T-helper 17 cell (primary cell): ENCODE data around the gene ZNF70. TPM values are rescaled to one million over a fixed set of nuclear protein-coding genes. Genes with fewer than 3 reads are reported as not detected.

Experiments
- ATAC-seq: fragments of 150-1000 bp; cut with Tn5 transposase; 2 replicates; pipeline ENCODE4 v1.10.0; 2021; ENCODE audit warnings: mild to moderate bottlenecking, moderate library complexity
- DNase-seq, 3 donors: peaks; one replicate each; pipeline versions ENCODE4 v3.0.0 to v3.0.0-alpha.2; 2020 to 2021
- H3K9me3 ChIP-seq: one replicate; pipeline ENCODE4 v1.7.0; 2013; ENCODE audit warnings: low read length, mild to moderate bottlenecking; ENCODE audit not compliant: control insufficient read depth, poor library complexity, severe bottlenecking
- H3K27ac Mint-ChIP-seq: one replicate; pipeline ENCODE4 v1.8.0; 2022; ENCODE audit warnings: mild to moderate bottlenecking, moderate library complexity, mixed read lengths
- H3K27me3 Mint-ChIP-seq: one replicate; pipeline ENCODE4 v1.8.0; 2022; ENCODE audit warnings: mixed read lengths
- H3K36me3 Mint-ChIP-seq: one replicate; pipeline ENCODE4 v1.8.0; 2022; ENCODE audit warnings: low read depth, mixed read lengths
- H3K4me1 Mint-ChIP-seq: one replicate; pipeline ENCODE4 v1.8.0; 2022; ENCODE audit warnings: mild to moderate bottlenecking, mixed read lengths
- H3K4me3 Mint-ChIP-seq: one replicate; pipeline ENCODE4 v1.8.0; 2022; ENCODE audit warnings: mild to moderate bottlenecking, moderate library complexity, mixed read lengths
- total RNA-seq, 4 donors: library from RNA in 2 of 4; stranded (reverse) in 2 of 4; gene quantifications; one replicate each; pipeline ENCODE4 v1.2.3 and lab custom pipeline; 2022 to 2026

The ZNF70 gene
- total RNA-seq, 2 donors from 2014 or later, result 1.8 to 1.9 TPM

DNA sequence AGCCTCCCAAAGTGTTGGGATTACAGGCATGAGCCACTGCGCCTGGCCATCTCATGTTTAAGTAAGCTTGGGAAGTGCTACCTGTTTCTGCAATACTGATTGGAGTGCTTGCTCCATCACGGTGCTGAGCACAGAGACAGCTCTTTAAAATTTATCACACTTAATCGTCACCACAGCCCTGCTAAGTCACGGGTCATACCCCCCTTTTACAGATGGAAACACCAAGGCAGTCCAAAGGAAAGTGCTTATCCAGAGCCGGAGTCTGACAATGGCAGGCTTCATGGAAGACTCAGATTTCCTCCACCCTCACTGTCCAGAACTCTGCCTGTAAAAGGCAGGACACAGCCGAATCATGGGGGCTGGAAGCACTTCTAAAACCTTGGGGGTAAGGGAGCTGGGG lies 9.1 kb upstream of the ZNF70 start:
- peaks cover 22% of the 10 kb centered on the region for H3K4me1 Mint-ChIP-seq
- no peaks in the 10 kb centered on the region for H3K27me3 Mint-ChIP-seq
- no peak overlapping the region for H3K27ac Mint-ChIP-seq

DNA sequence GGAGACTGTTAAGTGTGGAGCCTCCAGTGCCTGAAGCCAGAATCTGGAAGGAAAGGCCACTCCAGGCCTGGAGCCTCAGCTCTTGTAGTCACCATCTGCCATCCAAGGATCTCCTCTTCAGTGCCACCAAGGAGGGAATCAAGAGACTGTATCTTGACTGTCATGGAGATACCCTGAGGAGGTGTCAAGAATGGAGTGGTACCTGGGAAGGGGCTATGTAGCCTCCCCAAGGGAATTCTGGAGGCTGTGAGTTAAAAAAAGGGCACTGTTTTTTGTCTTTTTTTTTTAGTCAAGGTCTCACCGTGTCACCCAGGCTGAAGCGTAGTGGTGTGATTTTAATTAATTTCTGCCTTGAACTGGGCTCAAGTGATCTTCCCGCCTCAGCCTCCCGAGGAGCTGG lies 8.7 kb upstream of the ZNF70 start:
- Mint-ChIP-seq H3K4me3 (no peak overlapping the region), H3K27me3 (no peaks in the 10 kb centered on the region), H3K27ac (no peak overlapping the region), H3K4me1 (peaks cover 22% of the 10 kb centered on the region), H3K36me3 (peaks cover 2% of the 10 kb centered on the region)
- no peaks in the 10 kb centered on the region for H3K9me3 ChIP-seq
- DNase-seq (no peak), ATAC-seq (no peak)

More for the DNA sequence above, 9.1 kb upstream of the ZNF70 start:
- DNase-seq, result no peak
- H3K36me3 Mint-ChIP-seq, result peaks cover 2% of the 10 kb centered on the region
- H3K4me3 Mint-ChIP-seq, result no peak overlapping the region
- H3K9me3 ChIP-seq, result no peaks in the 10 kb centered on the region
- no peak for ATAC-seq

DNA sequence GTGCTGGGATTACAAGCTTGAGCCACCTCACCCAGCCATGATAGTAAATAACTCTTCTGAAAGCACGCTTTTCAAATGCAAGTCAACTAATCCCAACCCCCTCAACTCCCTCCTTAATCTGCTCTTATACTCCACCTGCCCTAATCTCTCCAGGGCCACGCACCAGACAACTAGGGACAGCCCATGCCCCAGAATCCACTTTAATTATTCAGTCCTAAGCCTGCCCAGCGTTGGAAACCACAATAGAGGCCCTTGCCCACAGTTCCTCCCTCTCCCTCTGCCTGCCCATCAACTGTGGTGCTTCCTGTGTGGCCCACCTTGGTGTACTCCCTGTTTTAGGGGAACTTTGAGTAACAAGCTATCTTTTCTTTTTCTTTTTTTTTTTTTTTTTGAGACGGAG lies 6.0 kb upstream of the ZNF70 start:
- no peak for ATAC-seq
- Mint-ChIP-seq H3K4me1 (peaks cover 9% of the 10 kb centered on the region), H3K4me3 (no peak overlapping the region), H3K36me3 (peaks cover 2% of the 10 kb centered on the region), H3K27me3 (no peaks in the 10 kb centered on the region), H3K27ac (no peak overlapping the region)
- H3K9me3 ChIP-seq, result no peaks in the 10 kb centered on the region
- DNase-seq, result no peak

DNA sequence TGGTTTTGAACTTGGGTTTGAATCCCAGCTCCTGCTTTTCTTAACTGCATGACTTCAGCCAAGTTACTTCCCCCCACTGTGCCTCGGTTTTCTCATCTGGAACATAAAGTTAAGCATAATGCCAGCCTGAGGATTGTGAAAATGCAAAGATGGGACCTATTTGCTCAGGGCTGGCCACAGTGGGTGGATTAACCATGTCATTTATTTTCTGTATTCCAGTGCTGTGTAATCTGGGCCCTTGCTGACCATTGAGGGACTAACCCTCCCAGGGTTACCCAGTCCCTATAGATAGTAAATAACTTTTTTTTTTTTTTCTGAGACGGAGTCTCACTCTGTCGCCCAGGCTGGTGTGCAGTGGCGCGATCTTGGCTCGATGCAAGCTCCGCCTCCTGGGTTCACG lies 4.8 kb upstream of the ZNF70 start:
- no peak for ATAC-seq
- peaks cover under 1% of the 10 kb centered on the region for H3K36me3 Mint-ChIP-seq
- no peak overlapping the region for H3K4me3 Mint-ChIP-seq

DNA sequence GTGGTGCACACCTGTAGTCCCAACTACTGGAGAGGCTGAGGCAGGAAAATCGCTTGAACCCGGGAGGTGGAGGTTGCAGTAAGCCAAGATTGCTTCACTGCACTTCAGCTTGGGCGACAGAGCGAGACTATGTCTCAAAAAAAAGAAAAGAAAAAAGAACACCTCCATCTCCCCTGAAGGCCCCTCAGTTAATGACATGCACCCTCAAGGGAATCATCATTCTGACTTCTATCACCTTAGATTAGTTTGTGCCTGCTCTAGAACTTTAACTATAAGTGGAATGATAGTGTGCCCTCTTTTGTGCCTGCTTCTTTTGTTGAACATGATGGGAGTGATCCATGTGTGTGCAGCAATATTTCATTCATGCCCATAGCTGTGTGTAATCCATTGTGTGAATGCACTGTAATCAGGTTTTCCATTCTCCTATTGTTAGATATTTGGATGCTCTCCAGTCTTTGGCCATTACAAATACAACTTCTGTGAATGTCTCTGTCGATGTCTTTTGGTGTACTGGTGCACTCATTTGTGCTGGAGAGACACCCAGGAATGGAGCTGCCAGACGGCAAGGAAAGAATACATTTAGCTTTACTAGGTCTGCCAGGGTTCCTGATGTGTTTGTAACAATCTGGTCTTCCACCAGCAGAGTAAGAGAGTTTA lies 4.2 kb upstream of the ZNF70 start:
- Mint-ChIP-seq H3K27me3 (no peaks in the 10 kb centered on the region), H3K36me3 (no peaks in the 10 kb centered on the region), H3K4me3 (no peak overlapping the region), H3K4me1 (peaks cover 6% of the 10 kb centered on the region), H3K27ac (no peak overlapping the region)
- ATAC-seq (no peak), DNase-seq (no peak)
- H3K9me3 ChIP-seq, result no peaks in the 10 kb centered on the region

More for the DNA sequence above, 4.8 kb upstream of the ZNF70 start:
- no peaks in the 10 kb centered on the region for H3K9me3 ChIP-seq
- Mint-ChIP-seq H3K27me3 (no peaks in the 10 kb centered on the region), H3K27ac (no peak overlapping the region), H3K4me1 (peaks cover 7% of the 10 kb centered on the region)
- DNase-seq, result no peak

DNA sequence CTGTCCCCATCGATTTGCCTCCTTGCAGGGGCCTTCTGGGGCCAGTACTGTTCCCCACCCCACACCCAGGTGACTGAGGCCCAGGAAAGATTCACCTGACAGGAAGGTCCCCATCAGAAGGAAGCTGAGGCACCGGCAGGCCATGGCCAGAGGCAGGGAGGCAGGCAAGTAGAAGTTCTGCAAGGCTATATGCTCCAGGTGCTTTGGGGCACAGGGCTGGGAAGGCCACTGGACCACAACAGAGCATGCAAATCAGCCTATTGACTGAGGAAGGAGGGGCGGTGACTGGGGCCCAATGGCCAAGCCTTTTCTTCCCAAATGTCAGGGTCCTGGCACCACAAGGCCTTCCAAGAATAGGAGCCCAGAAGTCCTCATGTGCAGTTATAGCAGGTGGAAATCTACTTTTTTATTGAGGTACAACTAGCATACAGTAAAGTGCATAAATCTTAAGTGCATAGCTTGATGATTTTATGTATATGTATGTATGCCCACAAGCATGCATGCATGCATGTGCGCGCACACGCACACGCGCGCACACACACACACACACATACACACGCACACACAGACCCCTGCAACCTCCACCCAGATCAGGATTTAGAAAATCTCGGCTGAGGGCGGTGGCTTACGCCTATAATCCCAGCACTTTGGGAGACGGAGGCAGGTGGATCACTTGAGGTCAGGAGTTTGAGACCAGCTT lies 3.5 kb upstream of the ZNF70 start, which contains the start of gene VPREB3:
Gene VPREB3, minus strand, starts transcription at position 206 of the 700 bp plus-strand sequence. Its CDS starts 62 bp downstream, at position 144.
- Mint-ChIP-seq H3K4me3 (no peak within 1 kb of the TSS), H3K4me1 (peaks cover 11% of the 10 kb centered on the region), H3K27me3 (no peaks in the 10 kb centered on the region), H3K36me3 (peaks cover 2% of the 10 kb centered on the region), H3K27ac (no peak within 1 kb of the TSS)
- DNase-seq (no peak), ATAC-seq (no peak)
- no peaks in the 10 kb centered on the region for H3K9me3 ChIP-seq

DNA sequence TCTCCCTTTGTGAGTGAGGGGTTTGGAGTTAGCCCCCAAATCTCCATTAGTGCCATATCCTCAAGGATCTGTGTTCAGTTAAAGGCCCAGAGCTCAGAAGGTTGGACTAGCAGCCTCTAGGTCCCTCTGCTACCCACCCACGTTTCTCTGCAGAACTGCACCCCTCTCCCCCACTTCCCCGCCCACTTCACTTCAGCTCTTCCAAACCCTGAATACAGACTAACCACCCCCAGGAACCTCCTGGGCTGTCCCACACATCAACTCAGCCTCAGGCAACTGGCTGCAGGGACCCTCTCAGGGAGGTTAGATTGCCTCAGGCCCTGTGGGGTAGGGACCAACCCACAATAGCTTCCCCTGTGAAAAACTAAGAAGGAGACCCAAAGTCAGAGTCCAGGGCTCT lies 2.5 kb upstream of the ZNF70 start:
- DNase-seq (no peak), ATAC-seq (no peak)
- no peak overlapping the region for H3K4me3 Mint-ChIP-seq
- H3K4me1 Mint-ChIP-seq, result peaks cover 11% of the 10 kb centered on the region
- H3K27ac Mint-ChIP-seq, result no peak overlapping the region
- no peaks in the 10 kb centered on the region for H3K27me3 Mint-ChIP-seq
- H3K9me3 ChIP-seq, result no peaks in the 10 kb centered on the region
- peaks cover 2% of the 10 kb centered on the region for H3K36me3 Mint-ChIP-seq

DNA sequence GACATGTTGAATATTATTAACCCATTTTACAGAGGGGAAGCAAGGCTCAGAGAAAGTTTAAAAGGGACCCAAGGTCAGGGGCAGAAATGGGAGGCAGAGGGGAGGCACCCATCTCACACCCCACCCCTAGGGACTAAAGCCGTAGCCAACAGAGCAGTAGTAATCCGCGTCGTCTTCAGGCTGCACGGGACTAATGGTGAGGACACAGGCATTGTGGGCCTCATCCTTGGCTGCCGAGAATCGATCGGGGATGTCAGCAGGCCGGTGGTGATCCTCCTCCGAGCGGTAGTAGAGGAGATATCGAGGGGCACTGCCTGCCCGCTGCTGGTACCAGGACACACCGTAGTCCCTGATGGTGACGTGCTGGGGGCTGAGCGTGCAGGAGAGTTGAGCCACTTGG lies 1.8 kb upstream of the ZNF70 start:
- H3K27me3 Mint-ChIP-seq, result no peaks in the 10 kb centered on the region
- H3K27ac Mint-ChIP-seq, result no peak overlapping the region
- no peak for DNase-seq

DNA sequence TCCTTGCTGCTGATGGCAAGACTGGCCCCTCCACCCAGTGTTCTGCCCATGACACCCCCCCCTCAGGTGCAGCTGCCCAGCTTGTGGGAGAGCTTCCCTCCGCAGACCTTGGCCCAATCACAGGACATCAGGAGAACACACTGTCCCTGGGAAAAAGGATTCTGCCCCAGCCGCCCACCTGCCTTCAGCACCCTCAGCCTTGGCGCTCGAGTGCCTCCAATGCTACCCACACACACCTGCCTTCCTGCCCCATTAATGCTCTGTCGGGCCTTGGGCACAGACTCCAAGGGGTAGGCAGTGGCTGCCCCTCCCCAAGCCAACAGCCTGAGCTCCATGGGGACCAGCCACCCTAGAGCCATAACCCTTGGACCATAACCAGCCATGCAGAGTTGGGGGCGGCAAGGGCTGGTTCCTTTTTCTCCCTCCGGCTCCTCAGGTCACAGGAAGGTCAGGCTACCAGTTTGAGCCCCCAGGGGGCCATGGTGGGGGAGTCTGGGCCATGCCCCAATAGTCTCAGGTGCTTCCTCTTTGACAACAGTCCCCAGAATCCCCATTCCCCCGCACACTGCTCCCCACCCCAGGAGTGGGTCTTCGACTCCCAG lies 1.3 kb upstream of the ZNF70 start:
- H3K27ac Mint-ChIP-seq, result no peak overlapping the region
- H3K4me3 Mint-ChIP-seq, result peak overlapping the region; percentile 80
- peaks cover 2% of the 10 kb centered on the region for H3K36me3 Mint-ChIP-seq
- ATAC-seq (peak; percentile 20), DNase-seq (no peak)
- H3K9me3 ChIP-seq, result no peaks in the 10 kb centered on the region
- H3K27me3 Mint-ChIP-seq, result no peaks in the 10 kb centered on the region
- H3K4me1 Mint-ChIP-seq, result peaks cover 11% of the 10 kb centered on the region

More for the DNA sequence above, 1.8 kb upstream of the ZNF70 start:
- H3K4me1 Mint-ChIP-seq, result peaks cover 11% of the 10 kb centered on the region
- peak overlapping the region; percentile 80 for H3K4me3 Mint-ChIP-seq
- H3K36me3 Mint-ChIP-seq, result peaks cover 2% of the 10 kb centered on the region
- H3K9me3 ChIP-seq, result no peaks in the 10 kb centered on the region
- no peak for ATAC-seq

DNA sequence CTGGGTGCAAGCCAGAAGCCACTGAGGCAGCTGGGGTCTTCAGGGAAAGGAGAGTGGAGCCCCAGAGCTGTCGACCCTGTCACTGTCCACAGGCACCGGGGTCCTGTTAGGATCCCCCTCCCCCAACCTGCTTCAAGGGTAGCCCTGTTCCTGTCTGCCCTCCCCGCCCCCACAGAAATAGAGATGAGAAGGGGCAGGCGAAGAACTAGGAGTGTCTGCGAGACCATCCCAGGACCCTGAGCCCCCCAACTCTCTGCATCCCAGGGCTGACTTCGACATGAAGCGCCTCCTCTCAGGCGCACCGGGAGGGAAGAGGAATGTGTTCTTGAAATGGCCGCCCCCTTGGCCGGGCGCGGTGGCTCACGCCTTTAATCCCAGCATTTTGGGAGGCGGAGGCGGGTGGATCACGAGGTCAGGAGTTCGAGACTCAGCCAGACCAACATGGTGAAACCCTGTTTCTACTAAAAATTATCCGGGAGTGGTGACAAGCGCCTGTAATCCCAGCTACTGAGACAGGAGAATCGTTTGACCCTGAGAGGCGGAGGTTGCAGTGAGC lies 607 bp upstream of the ZNF70 start:
- Mint-ChIP-seq H3K27me3 (no peaks in the 10 kb centered on the region), H3K36me3 (peaks cover 2% of the 10 kb centered on the region), H3K4me3 (peak overlapping the region; percentile 88), H3K27ac (peak overlapping the region; percentile 34), H3K4me1 (peaks cover 9% of the 10 kb centered on the region)
- DNase-seq (no peak), ATAC-seq (no peak)
- no peaks in the 10 kb centered on the region for H3K9me3 ChIP-seq

DNA sequence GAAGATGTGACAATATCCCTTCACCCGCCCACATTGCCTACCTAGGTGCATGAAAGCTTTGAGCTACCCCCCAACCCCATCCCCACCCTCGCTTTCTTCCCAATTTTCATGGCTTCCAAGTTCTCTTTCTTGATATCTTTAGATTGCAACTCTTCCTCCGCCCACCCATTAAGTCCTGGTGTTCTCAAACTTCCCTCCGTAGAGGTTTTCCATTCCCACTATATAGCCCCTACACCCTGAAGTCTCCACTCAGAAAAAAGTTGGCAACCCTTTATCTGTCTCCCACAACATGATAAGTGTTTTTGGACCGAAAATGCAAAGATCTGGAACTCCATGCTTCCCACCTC lies 572 bp downstream of the ZNF70 start:
- peaks cover 2% of the 10 kb centered on the region for H3K36me3 Mint-ChIP-seq
- H3K4me1 Mint-ChIP-seq, result peaks cover 9% of the 10 kb centered on the region
- no peaks in the 10 kb centered on the region for H3K9me3 ChIP-seq
- peak overlapping the region; percentile 88 for H3K4me3 Mint-ChIP-seq
- DNase-seq, result no peak
- ATAC-seq, result no peak
- H3K27ac Mint-ChIP-seq, result peak overlapping the region; percentile 89
- no peaks in the 10 kb centered on the region for H3K27me3 Mint-ChIP-seq

DNA sequence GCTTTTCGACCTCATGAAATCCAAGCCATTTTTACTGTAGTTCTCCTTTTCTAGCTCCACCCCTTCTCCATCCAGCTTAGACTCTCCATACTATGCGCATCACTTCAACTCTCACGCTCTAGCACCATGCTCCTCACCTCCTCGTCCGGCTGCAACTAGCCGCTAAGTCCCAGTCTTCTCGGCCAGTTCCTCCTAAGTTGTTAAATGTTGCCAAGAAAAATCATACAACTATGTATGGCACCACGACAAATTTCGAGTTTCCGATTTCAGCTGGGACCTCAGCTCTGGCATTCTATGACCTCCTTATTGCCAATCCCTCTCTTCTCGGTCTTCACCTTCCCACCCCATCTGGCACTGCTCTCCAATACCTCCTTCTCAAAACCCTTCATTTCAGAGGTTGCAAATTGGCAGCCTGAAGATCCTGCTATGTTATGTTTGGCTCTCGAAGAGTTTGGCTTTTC lies 1.0 kb downstream of the ZNF70 start:
- Mint-ChIP-seq H3K27me3 (no peaks in the 10 kb centered on the region), H3K4me1 (peaks cover 9% of the 10 kb centered on the region), H3K36me3 (peaks cover 4% of the 10 kb centered on the region), H3K27ac (peak overlapping the region; percentile 89), H3K4me3 (peak overlapping the region; percentile 88)
- ATAC-seq (no peak), DNase-seq (no peak)
- no peaks in the 10 kb centered on the region for H3K9me3 ChIP-seq

DNA sequence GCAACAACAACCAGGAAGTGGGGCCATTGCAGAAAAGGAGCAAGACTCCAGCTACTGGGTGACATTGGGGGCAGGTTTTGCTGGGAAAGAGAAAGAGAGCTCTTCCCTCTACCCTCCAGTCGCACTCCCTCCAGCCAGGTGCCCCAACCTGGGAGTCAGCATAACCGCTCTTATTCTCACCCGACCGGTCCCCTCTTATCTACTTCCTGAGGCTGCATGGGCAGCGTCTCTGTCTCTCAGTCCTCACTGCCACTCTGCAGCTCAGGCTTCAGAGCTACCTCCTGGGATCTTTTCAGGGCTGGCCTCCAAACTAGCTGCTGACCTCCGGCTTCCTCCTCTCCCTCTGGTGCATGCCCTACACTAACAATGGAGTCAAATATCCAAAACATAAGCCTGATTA lies 5.1 kb downstream of the ZNF70 start:
- DNase-seq, result no peak
- no peak overlapping the region for H3K4me3 Mint-ChIP-seq
- H3K27me3 Mint-ChIP-seq, result no peaks in the 10 kb centered on the region
- H3K27ac Mint-ChIP-seq, result no peak overlapping the region
- peaks cover 9% of the 10 kb centered on the region for H3K4me1 Mint-ChIP-seq
- H3K36me3 Mint-ChIP-seq, result peaks cover 10% of the 10 kb centered on the region
- ATAC-seq, result no peak
- H3K9me3 ChIP-seq, result no peaks in the 10 kb centered on the region
